Ascending aorta (tissue), 2 donors: Measurements from ENCODE around the gene CCR1. TPM values are rescaled to one million over a fixed set of nuclear protein-coding genes. Genes with fewer than 3 reads are reported as not detected.
A peak's percentile ranks its signal among the peaks of the same experiment; 100 is the strongest.

ENCODE experiments used
- DNase-seq, 2 donors: peaks; one replicate each; pipeline ENCODE4 v3.0.0-alpha.2; 2019; ENCODE audit warnings: low spot score in 2 of 2
- H3K27ac ChIP-seq, 2 donors: fragments of 200-600 bp; sonication (generic); one replicate each; pipeline ENCODE4 v1.5.1; 2016 to 2017; ENCODE audit warnings: mild to moderate bottlenecking in 1 of 2
- H3K27me3 ChIP-seq: fragments of 200-600 bp; sonication (generic); one replicate; pipeline ENCODE4 v1.5.1; 2017
- H3K36me3 ChIP-seq, 2 donors: fragments of 200-600 bp; sonication (generic); one replicate each; pipeline ENCODE4 v1.5.1; 2016
- H3K4me1 ChIP-seq, 2 donors: fragments of 200-600 bp; sonication (generic); one replicate each; pipeline ENCODE4 v1.5.1; 2016 to 2017; ENCODE audit warnings: mild to moderate bottlenecking in 1 of 2
- H3K4me3 ChIP-seq, 2 donors: fragments of 200-600 bp; sonication (generic); one replicate each; pipeline ENCODE4 v1.5.1; 2016 to 2017; ENCODE audit warnings: mild to moderate bottlenecking in 1 of 2
- H3K9me3 ChIP-seq, 2 donors: fragments of 200-600 bp; sonication (generic); one replicate each; pipeline ENCODE4 v1.5.1; 2016
- CTCF ChIP-seq, 3 experiments: fragments of 200-600 bp in 2 of 3; fragments of 450-650 bp in 1 of 3; sonication (generic) in 2 of 3; IDR thresholded peaks; one replicate each; pipeline ENCODE4 v1.5.1; 2016 to 2019; ENCODE audit warnings: antibody characterized with exemption in 3 of 3, mild to moderate bottlenecking in 1 of 3, moderate library complexity in 1 of 3
- intact Hi-C: fragments of 100-400 bp; cut with DNase I; formaldehyde crosslinking; loops from one replicate; pipeline ENCODE4 v1.15.1; 2023
- total RNA-seq: library from RNA; depleted of rRNA; stranded (reverse); fragments of >200 nt; gene quantifications from one replicate; pipeline ENCODE4 v1.1.0, GENCODE V29; 2016

The CCR1 gene
- total RNA-seq, 1 donor from 2014 or later: 10.2 TPM

- Histone ChIP-seq H3K4me1 (no peaks in the 10 kb centered on the region), H3K36me3 (no peaks in the 10 kb centered on the region), H3K27ac (no peak overlapping the region), H3K27me3 (no peaks in the 10 kb centered on the region), H3K4me3 (no peak overlapping the region), H3K9me3 (no peaks in the 10 kb centered on the region)
- TF ChIP-seq CTCF (IDR thresholded peaks at IDR 0.05): no peak
- no peak for DNase-seq
- intact Hi-C loops: no loop called here
These were observed 10.1 kb upstream of the CCR1 start for GRCh38 chr3:46218196-46218709.

- no peak overlapping the region for H3K27ac ChIP-seq
- H3K9me3 ChIP-seq: no peaks in the 10 kb centered on the region
- no peak overlapping the region for H3K4me3 ChIP-seq
- no peaks in the 10 kb centered on the region for H3K36me3 ChIP-seq
- TF ChIP-seq CTCF (IDR thresholded peaks at IDR 0.05): no peak
- H3K27me3 ChIP-seq: no peaks in the 10 kb centered on the region
- DNase-seq: no peak
- intact Hi-C loops: no loop called here
- H3K4me1 ChIP-seq: no peaks in the 10 kb centered on the region
These were observed 7.8 kb upstream of the CCR1 start for GRCh38 chr3:46215810-46216414.

- Histone ChIP-seq H3K9me3 (no peaks in the 10 kb centered on the region), H3K4me1 (no peaks in the 10 kb centered on the region), H3K36me3 (no peaks in the 10 kb centered on the region), H3K27me3 (no peaks in the 10 kb centered on the region), H3K27ac (no peak overlapping the region), H3K4me3 (no peak overlapping the region)
- intact Hi-C loops: no loop called here
- peak in 1 of 3 experiments; percentile 7 for TF ChIP-seq CTCF (IDR thresholded peaks at IDR 0.05)
- no peak for DNase-seq
These were observed 6.7 kb upstream of the CCR1 start for GRCh38 chr3:46214751-46215352.

GRCh38 chr3:46213201-46213600, 5.1 kb upstream of the CCR1 start:
- Histone ChIP-seq H3K27me3 (no peaks in the 10 kb centered on the region), H3K4me1 (no peaks in the 10 kb centered on the region), H3K9me3 (no peaks in the 10 kb centered on the region), H3K27ac (no peak overlapping the region), H3K4me3 (no peak overlapping the region), H3K36me3 (no peaks in the 10 kb centered on the region)
- DNase-seq: no peak
- no peak for TF ChIP-seq CTCF (IDR thresholded peaks at IDR 0.05)
- intact Hi-C loops: no loop called here

GRCh38 chr3:46212101-46212500, 4.0 kb upstream of the CCR1 start:
- H3K4me1 ChIP-seq: no peaks in the 10 kb centered on the region
- no peak for DNase-seq
- TF ChIP-seq CTCF (IDR thresholded peaks at IDR 0.05): no peak
- H3K36me3 ChIP-seq: no peaks in the 10 kb centered on the region
- intact Hi-C loops: no loop called here
- H3K27me3 ChIP-seq: no peaks in the 10 kb centered on the region
- no peak overlapping the region for H3K27ac ChIP-seq
- H3K9me3 ChIP-seq: no peaks in the 10 kb centered on the region
- H3K4me3 ChIP-seq: no peak overlapping the region
